ENCODE data around the gene ZFHX3.

The ZFHX3 gene

GRCh38 chr16:72891291-72892227, 156.4 kb downstream of the ZFHX3 start:
- no peak for DNase-seq (ENCODE audit: extremely low spot score)
- TF ChIP-seq CTCF (IDR thresholded peaks at IDR 0.05; ENCODE audit: control extremely low read depth, extremely low read depth, low read depth, missing control alignments) = no peak
- ChIA-PET CTCF (no interaction called here), POLR2A (no interaction called here)

GRCh38 chr16:72890587-72890986, 157.3 kb downstream of the ZFHX3 start:
- ChIA-PET POLR2A (no interaction called here), CTCF (interaction anchor here (1.3 kb wide), 1 partner anchor 31 kb away, joined by 3 read pairs; no protein-coding TSS in a partner anchor)

GRCh38 chr16:72889616-72890582, 158.0 kb downstream of the ZFHX3 start:
- ChIA-PET POLR2A (no interaction called here), CTCF (interaction anchor here (1.3 to 2.0 kb wide), 2 partner anchors 30 to 57 kb away, joined by 3 to 8 read pairs; no protein-coding TSS in a partner anchor)
- TF ChIP-seq CTCF (IDR thresholded peaks at IDR 0.05; ENCODE audit: control extremely low read depth, extremely low read depth, low read depth, missing control alignments) = no peak
- no peak for DNase-seq (ENCODE audit: extremely low spot score)

More at GRCh38 chr16:72890587-72890986, 157.3 kb downstream of the ZFHX3 start:
- no peak for TF ChIP-seq CTCF (IDR thresholded peaks at IDR 0.05; ENCODE audit: control extremely low read depth, extremely low read depth, low read depth, missing control alignments)
- no peak for DNase-seq (ENCODE audit: extremely low spot score)

GRCh38 chr16:72887537-72887936, 160.4 kb downstream of the ZFHX3 start:
- TF ChIP-seq CTCF (IDR thresholded peaks at IDR 0.05; ENCODE audit: control extremely low read depth, extremely low read depth, low read depth, missing control alignments) = no peak
- CTCF ChIA-PET = no interaction called here
- no peak for DNase-seq (ENCODE audit: extremely low spot score)
- POLR2A ChIA-PET = no interaction called here

- POLR2A ChIA-PET = no interaction called here
- CTCF ChIA-PET = no interaction called here
- TF ChIP-seq CTCF (IDR thresholded peaks at IDR 0.05; ENCODE audit: control extremely low read depth, extremely low read depth, low read depth, missing control alignments) = no peak
- no peak for DNase-seq (ENCODE audit: extremely low spot score)
These were observed 161.5 kb downstream of the ZFHX3 start for GRCh38 chr16:72886346-72886974.

GRCh38 chr16:72884573-72884972, 163.4 kb downstream of the ZFHX3 start:
- ChIA-PET POLR2A (no interaction called here), CTCF (interaction anchor here (1.1 to 1.3 kb wide), 4 partner anchors 28 to 484 kb away, joined by 3 to 5 read pairs (median 4); no protein-coding TSS in a partner anchor)
- DNase-seq (ENCODE audit: extremely low spot score) = no peak
- TF ChIP-seq CTCF (IDR thresholded peaks at IDR 0.05; ENCODE audit: control extremely low read depth, extremely low read depth, low read depth, missing control alignments) = no peak

Measured in GM10248 (cell line).